GM12872 (cell line): ENCODE data around the gene FAM168A.
A peak's percentile ranks its signal among the peaks of the same experiment; 100 is the strongest.

Source experiments
- CTCF ChIP-seq: IDR thresholded peaks from 3 replicates; pipeline ENCODE4 v1.5.1; 2011; ENCODE audit warnings: low read depth, mild to moderate bottlenecking, low read length, moderate library complexity; ENCODE audit not compliant: insufficient read depth

FAM168A gene

DNA sequence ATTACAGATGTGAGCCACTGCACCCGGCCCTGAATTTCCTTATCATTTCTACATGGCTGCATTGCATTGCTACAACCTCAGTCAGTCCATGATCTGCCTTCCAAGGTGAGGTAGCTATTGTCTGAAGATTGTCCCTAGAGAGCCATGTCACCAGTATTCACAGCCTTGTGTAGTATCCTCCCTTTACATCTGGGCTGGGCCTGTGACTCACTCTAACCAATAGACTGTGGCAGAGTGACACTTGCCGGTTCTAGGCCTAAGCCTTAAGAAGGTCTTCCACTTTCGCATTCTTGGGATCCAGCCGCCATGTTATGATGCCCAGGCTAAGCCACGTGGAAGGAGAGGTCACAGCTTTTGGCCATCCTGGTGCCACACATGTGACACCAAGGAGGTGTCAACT is 38.3 kb upstream of the FAM168A start:
- TF ChIP-seq CTCF = no peak

GRCh38 chr11:73635721-73636120 is 37.8 kb upstream of the FAM168A start:
- TF ChIP-seq CTCF = no peak

GRCh38 chr11:73633999-73634398 is 36.1 kb upstream of the FAM168A start:
- TF ChIP-seq CTCF = no peak

DNA sequence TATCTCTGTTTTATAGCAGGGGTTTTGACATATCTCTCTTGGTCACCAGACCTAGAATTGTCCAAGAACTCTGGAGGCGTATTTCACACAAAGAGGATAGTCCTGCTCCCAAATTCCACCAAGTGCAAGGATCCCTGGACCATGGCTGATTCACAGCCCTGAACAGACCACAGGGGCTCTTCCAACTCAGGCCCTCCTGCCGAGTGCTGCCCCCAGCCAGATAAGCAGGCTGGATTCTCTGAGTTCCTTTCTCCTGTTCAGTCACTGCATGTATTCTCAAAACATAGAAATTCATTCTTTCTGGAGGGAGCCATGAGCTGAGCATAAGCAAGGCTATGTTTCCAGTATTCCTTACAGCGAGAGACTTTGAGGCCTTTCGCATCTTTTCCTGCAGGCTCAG is 35.1 kb upstream of the FAM168A start:
- TF ChIP-seq CTCF = no peak

GRCh38 chr11:73629907-73630306 is 32.0 kb upstream of the FAM168A start:
- TF ChIP-seq CTCF = no peak

DNA sequence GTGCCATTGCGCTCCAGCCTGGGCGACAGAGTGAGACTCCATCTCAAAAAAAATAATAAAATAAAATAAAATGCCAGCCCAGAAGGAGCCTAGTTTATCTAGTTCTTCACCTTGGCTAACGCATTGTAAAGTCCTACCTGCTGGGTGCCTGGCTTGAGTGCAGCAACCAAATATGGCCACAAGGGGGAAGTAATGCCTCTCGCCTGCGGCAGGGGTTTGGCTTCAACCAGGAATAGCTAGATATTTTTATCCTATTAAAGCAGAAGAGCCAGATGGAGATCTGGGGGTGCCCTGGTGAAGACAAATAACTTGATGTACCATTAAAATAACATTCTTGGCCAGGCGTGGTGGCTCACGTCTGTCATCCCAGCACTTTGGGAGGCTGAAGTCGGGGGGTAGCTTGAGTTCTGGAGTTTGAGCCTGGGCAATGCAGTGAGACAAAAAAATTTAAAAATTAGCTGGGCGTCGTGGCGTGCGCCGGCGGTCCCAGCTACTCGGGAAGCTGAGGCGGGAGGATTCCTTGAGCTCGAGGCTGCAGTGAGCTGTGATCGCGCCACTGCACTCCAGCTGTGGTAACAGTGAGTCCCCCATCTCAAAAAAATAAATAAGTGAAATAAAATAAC is 27.9 kb upstream of the FAM168A start:
- TF ChIP-seq CTCF = peak; percentile 85

- TF ChIP-seq CTCF = no peak
Observed at GRCh38 chr11:73623686-73624085, 25.8 kb upstream of the FAM168A start.

DNA sequence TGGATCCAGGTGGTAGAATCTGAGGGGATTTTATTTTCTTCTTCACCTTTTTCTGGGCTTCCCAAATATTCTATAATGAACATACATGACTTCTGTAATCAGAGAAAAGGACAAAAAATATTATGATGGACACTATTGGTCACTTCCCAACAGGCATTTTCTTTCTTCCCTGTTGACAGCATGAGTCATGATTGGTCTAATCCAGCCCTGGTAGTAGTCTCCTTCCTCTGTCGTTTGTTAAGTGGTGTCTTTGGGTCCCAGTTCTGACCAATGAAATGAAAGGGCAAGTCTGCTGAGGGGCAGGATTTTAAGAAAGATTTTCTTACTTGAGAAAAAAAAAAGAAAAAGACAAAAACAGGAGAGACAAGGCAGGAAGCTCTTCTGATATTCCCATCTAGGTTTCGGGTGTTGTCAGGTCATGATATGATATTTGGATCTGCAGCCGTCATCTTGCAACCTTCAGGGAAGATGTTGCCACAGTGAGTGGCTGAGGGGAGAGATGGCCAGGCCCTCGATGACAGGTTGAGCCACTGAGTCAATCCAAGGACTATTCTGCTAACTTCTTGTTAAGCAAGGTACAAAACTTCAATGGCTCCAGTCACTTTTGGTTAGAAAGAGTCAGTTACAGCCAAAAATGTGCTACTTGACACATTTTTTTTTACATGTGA is 25.1 kb upstream of the FAM168A start:
- TF ChIP-seq CTCF = no peak
